Measurements from ENCODE around the gene TUBA8.

TUBA8 gene

GRCh38 chr22:18077087-18077638 is 33.4 kb upstream of the TUBA8 start:
- H3K4me3 ChIP-seq (ENCODE audit: low read depth, low read length) = peak overlapping the region; percentile 99

DNA sequence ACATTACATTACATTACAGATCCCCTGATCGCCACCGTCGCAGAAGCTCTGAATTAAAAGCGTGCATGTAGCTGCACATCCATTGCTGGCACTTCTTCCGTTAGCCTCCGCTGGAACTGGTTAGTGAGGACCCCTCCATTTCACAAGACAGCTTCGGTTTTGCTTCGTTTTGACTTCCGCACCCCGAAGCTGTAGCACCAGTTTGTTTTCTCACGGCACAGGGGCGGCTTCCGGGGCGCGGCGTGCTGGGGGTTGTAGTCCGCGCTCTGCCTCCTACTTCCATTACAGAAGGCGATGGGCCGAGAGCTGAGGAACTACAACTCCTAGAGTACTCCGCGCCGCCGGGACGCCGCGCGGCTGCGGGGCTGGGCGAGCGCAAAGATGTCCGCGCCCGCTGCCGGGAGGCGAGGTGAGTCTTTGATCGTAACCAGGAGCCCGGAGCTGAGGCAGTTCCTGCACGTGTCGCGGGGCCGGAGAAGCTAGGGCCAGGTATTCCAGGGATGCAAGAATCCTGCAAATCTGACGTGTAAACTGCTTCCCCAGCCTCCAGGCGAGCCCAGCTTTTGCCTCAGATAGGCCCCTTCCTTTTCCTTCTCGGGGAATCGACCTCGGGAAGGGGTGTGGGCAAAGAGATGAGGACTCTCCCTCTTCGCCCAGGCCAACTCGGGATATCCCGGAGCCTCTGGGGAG is 32.8 kb upstream of the TUBA8 start, which contains the start of gene PEX26:
PEX26 (plus strand) TSS at position 352 of the 690 bp plus-strand sequence. CDS start 387 bp downstream, outside the sequence.
- H3K4me3 ChIP-seq (ENCODE audit: low read depth, low read length) = peak within 1 kb of the TSS; percentile 99

- peak overlapping the region; percentile 99 for H3K4me3 ChIP-seq (ENCODE audit: low read depth, low read length)
These were observed 32.1 kb upstream of the TUBA8 start for GRCh38 chr22:18078329-18079041.

- H3K4me3 ChIP-seq (ENCODE audit: low read depth, low read length) = no peak overlapping the region
These were observed 30.8 kb upstream of the TUBA8 start for GRCh38 chr22:18079706-18080233.

GRCh38 chr22:18081416-18081815 is 29.2 kb upstream of the TUBA8 start:
- H3K4me3 ChIP-seq (ENCODE audit: low read depth, low read length) = no peak overlapping the region

DNA sequence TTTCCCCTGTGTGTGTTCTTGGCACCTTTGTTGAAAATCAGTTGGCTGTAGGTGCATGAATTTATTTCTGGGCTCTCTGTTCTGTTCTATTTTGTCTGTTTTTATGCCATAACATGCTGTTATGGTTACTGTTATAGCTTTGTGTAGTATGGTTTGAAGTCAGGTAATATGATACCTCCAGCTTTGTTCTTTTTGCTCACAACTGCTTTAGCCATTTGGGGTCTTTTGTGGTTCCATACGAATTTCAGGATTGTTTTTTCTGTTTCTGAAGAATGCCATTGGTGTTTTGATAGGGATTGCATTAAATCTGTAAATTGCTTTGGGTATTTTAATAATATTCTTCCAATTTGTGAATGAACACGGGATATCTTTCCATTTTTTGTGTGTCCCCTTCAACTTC is 28.1 kb upstream of the TUBA8 start:
- no peak overlapping the region for H3K4me3 ChIP-seq (ENCODE audit: low read depth, low read length)

DNA sequence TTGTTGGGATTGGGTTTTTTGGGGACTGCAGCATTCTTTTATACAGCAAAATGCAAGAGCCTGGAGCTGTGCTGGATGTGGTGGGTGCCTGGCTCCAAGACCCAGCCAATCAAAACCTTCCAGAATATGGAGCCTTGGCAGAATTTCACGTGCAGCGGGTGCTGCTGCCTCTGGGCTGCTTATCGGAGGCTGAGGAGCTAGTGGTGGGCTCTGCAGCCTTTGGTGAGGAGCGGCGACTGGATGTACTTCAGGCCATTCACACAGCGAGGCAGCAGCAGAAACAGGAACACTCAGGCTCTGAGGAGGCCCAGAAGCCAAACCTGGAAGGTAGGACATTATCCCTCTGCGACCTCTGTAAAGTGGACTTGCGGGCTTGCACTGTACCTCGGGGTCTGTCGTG is 27.2 kb upstream of the TUBA8 start:
- H3K4me3 ChIP-seq (ENCODE audit: low read depth, low read length) = no peak overlapping the region

- H3K4me3 ChIP-seq (ENCODE audit: low read depth, low read length) = no peak overlapping the region
These were observed 25.4 kb upstream of the TUBA8 start for GRCh38 chr22:18085188-18085587.

DNA sequence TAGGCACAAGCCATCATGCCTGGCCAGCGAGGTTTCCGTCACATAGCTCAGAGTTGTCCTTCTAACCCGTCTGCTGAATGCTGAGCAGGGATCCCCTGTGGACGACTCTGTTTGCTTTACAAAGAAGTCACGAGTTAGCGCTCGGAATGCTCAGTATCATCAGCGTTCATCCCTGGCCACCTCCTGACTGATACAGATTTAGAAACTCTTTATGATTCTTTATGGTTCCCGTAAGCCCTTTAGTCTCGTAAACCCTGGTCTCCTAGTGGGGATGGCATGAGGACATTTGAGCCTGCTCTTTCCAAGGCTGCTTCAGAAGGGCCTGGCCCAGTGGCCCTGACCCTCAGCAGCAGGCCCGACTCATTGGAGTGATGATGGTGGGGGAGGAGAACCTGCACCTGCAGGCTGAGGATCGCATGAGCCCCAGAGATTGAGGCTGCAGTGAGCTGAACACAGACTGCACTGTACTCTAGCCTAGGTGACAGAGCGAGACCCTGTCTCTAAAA is 23.2 kb upstream of the TUBA8 start:
- no peak overlapping the region for H3K4me3 ChIP-seq (ENCODE audit: low read depth, low read length)

DNA sequence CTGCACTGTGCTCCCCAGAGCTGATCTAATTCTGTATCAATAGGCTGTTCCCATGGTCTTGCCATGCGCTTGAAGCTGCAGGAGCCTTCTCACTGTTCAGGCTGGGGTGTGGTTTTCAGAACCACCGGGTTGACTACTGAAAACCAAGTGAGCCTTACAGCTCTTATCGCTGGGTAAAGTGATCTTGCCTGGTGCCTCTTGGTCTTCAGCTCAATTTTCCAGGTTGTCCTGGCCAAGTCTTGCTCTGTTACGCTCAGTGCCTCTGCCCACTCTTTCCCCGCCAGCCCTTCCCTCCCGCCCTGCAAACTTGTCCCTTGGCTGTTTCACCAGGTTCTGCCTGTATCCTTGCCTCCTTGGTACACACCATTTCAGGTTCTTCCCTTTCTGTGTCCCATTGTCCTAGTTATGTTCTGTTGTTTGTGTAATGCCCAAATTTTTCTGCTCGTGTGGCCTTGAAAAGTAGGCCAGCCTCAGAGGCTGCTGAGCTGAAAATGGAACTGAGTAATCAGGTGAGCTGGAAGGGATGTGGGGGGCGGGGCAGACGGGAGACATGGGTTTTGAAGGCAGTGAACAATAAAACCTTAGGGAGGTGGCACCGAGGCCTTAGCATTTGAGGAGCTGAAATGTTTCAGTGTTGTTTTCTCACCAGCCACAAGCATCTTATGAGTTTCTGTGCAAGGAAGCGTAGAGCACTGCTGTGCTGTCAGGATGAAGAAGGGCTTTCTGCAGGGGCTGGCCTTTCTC is 21.6 kb upstream of the TUBA8 start:
- H3K4me3 ChIP-seq (ENCODE audit: low read depth, low read length) = no peak overlapping the region

DNA sequence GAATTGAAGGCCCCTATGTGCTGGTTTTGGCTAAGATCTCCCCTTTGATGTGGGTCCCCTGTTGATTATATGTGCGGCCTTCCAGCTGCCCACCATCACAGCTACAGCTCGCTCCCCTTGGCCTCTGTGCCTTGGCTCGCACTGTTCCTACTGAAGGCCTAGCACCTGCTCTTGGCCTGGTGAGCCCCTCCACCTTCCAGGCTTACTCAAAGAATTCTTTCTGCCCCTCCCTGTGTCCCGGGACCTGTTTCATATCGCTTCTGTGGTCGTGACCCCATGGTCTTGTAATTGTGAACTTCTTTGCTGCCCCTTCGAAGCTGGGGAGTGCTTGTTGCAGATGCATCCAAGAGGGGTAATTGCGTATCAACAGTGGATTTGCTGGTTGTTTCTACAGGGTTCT is 20.3 kb upstream of the TUBA8 start:
- H3K4me3 ChIP-seq (ENCODE audit: low read depth, low read length) = no peak overlapping the region

GRCh38 chr22:18091478-18091877 is 19.1 kb upstream of the TUBA8 start:
- no peak overlapping the region for H3K4me3 ChIP-seq (ENCODE audit: low read depth, low read length)

DNA sequence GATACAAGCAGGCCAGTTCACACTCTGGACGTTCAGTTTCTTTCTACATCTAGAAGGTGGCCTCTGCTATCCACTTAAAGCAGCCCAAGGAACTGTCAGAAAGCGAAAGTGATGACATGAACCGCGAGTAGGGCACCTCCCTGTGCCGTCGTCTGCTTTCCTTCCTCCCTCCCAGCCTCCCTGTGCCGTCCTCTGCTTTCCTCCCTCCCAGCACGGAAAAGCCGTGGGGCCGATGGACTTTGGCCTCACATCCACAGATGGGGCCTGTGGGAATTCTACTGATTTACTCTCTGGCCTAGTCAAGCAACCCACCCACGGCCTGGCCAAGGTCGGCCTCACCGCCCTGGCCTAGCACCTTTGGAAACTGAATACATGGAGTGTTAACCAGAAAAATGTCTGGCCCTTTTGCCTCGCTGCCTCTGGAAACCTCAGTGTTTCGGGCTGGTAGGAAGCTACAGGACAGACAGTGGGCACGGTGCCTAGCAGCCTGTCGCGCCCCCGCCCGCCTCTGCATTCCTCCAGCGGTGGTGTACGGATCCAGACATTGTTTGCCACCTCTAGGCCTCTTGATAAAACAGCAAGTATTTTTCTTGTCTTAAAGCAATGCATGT is 18.6 kb upstream of the TUBA8 start:
- H3K4me3 ChIP-seq (ENCODE audit: low read depth, low read length) = no peak overlapping the region

- no peak overlapping the region for H3K4me3 ChIP-seq (ENCODE audit: low read depth, low read length)
These were observed 16.9 kb upstream of the TUBA8 start for GRCh38 chr22:18093661-18094060.

- H3K4me3 ChIP-seq (ENCODE audit: low read depth, low read length) = no peak overlapping the region
These were observed 15.4 kb upstream of the TUBA8 start for GRCh38 chr22:18095101-18095805.

DNA sequence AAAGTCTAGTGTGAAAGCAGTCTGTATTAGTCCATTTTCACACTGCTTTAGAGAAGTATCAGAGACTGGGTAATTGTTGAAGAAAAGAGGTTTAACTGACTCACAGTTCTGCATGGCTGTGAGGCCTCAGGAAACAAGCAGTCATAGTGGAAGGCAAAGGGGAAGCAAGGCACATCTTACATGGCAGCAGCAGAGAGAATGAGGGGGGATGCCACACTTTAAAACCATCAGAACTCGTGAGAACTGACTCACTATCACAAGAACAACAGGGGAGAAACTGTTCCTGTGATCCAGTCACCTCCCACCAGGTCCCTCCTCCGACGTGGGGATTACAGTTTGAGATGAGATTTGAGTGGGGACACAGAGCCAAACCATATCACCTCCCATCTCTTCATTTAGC is 13.8 kb upstream of the TUBA8 start:
- no peak overlapping the region for H3K4me3 ChIP-seq (ENCODE audit: low read depth, low read length)

DNA sequence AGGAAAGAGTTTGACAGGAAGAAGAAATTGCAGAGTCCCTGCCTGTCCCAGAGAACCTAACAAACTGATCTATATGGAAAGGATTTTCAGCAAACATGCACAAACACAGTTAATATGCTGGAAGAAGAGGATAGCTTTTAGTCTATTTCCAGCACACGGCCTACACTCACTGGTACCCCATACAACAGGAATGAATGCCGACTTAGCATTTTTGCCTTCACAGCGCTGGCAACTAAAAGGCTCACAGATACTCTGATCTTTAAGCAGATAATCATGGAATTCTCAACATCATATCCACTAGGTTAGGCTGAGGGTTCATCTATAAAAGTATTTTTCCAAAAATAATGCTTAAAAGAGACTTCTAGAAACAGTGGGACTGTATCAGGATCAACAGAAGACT is 9.8 kb upstream of the TUBA8 start:
- no peak overlapping the region for H3K4me3 ChIP-seq (ENCODE audit: low read depth, low read length)

DNA sequence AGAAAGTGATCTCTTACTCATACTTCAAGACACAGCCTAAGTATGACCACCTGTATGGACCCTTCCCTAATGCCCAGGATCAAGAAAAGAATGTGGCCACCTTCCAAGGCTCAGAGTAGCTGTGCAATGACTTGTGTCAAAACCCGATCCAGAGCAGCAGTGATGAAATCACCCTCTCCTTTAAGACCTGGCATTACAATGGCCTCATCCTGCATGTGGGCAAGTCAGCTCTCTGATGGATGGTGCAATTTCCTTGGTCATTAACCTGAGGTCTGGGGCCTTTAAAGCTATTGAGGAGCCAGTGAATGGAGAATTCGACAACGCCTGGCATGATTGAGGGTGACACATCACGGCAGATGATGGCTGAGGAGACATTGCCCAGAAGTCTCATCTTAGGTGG is 9.1 kb upstream of the TUBA8 start:
- no peak overlapping the region for H3K4me3 ChIP-seq (ENCODE audit: low read depth, low read length)

DNA sequence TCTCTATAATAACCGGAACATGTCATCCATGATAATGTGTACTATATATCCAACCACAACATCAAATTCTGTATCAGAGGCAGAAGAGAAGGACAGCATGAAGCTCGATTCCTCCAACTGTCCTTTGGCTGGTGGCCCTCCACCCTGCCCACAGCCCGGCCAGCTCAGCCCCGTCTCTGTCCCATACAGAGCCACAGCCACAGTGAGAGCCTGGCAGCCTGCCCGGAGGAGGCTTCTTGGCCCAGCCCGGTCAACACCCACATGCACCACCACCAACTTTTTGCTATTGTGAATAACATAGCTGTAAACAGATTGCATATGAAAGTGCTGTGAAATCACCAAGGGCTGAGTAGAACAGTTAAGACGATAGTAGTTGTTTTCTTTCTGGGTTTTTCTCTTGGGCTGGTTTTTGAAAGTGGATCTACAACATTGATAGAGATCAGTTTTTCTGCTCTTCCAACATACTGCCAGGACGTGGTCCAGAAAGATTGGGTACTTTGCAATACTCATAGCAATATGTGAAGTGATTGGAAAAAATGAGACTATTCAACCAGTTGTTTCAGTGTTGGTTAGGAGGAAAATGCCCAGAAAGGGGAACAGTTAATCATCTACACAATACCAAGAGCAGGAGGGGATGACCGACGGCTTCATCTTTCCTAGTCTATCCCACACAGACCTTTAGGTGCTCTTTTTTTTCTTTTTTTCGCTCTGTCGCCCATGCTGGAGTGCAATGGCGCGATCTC is 6.9 kb upstream of the TUBA8 start:
- no peak overlapping the region for H3K4me3 ChIP-seq (ENCODE audit: low read depth, low read length)
